ENCODE measurements around the gene C1orf116.
A peak's percentile ranks its signal among the peaks of the same experiment; 100 is the strongest.

C1orf116 gene

GRCh38 chr1:207060596-207060995 is 28.0 kb upstream of the C1orf116 start:
- no peak overlapping the region for H3K4me3 ChIP-seq (ENCODE audit: low read length)
- TF ChIP-seq CTCF (conservative IDR thresholded peaks at IDR 0.05; ENCODE audit: low read length) = no peak
- no peak for DNase-seq (ENCODE audit: low read depth)

- DNase-seq (ENCODE audit: low read depth) = no peak
- H3K4me3 ChIP-seq (ENCODE audit: low read length) = no peak overlapping the region
- TF ChIP-seq CTCF (conservative IDR thresholded peaks at IDR 0.05; ENCODE audit: low read length) = no peak
These were observed 27.3 kb upstream of the C1orf116 start for GRCh38 chr1:207059881-207060280.

- TF ChIP-seq CTCF (conservative IDR thresholded peaks at IDR 0.05; ENCODE audit: low read length) = 0 out of 2 replicates have a peak, but pooled peaks have one; percentile 5
- no peak overlapping the region for H3K4me3 ChIP-seq (ENCODE audit: low read length)
- DNase-seq (ENCODE audit: low read depth) = no peak
These were observed 26.6 kb upstream of the C1orf116 start for GRCh38 chr1:207058878-207059867.

- TF ChIP-seq CTCF (conservative IDR thresholded peaks at IDR 0.05; ENCODE audit: low read length) = no peak
- no peak overlapping the region for H3K4me3 ChIP-seq (ENCODE audit: low read length)
- no peak for DNase-seq (ENCODE audit: low read depth)
These were observed 25.7 kb upstream of the C1orf116 start for GRCh38 chr1:207058252-207058651.

- no peak for TF ChIP-seq CTCF (conservative IDR thresholded peaks at IDR 0.05; ENCODE audit: low read length)
- no peak overlapping the region for H3K4me3 ChIP-seq (ENCODE audit: low read length)
- DNase-seq (ENCODE audit: low read depth) = no peak
These were observed 24.1 kb upstream of the C1orf116 start for GRCh38 chr1:207056673-207057072.

- no peak for TF ChIP-seq CTCF (conservative IDR thresholded peaks at IDR 0.05; ENCODE audit: low read length)
- no peak overlapping the region for H3K4me3 ChIP-seq (ENCODE audit: low read length)
- DNase-seq (ENCODE audit: low read depth) = no peak
These were observed 22.9 kb upstream of the C1orf116 start for GRCh38 chr1:207055386-207056001.
